K562 (cell line): ENCODE measurements around the gene HMGCL. TPM values are rescaled to one million over a fixed set of nuclear protein-coding genes. Genes with fewer than 3 reads are reported as not detected.

ENCODE experiments used
- CREB1 ChIP-seq, 2 experiments: sonication (generic) in 1 of 2; formaldehyde crosslinking in 1 of 2; IDR thresholded peaks; 2 replicates each; pipeline versions ENCODE4 v1.6.1 to v1.8.0; 2012 to 2022; ENCODE audit warnings: inconsistent platforms in 1 of 2, mild to moderate bottlenecking in 1 of 2, missing genetic modification reagents in 1 of 2, moderate library complexity in 1 of 2
- EHMT2 ChIP-seq: fragments of 450-650 bp; IDR thresholded peaks from 2 replicates; pipeline ENCODE4 v1.6.1; 2018; ENCODE audit warnings: antibody characterized with exemption
- FOXJ2 ChIP-seq: fragments of 200-800 bp; sonication (Bioruptor generic); IDR thresholded peaks from 2 replicates; pipeline ENCODE4 v1.6.1; 2016; ENCODE audit warnings: missing genetic modification characterization, missing compliant biosample characterization
- HNRNPL ChIP-seq: fragments of 200-400 bp; formaldehyde crosslinking; IDR thresholded peaks from 2 replicates; pipeline ENCODE4 v1.6.1; 2017; ENCODE audit warnings: low read depth, mild to moderate bottlenecking, low read length
- NCOA1 ChIP-seq: fragments of 450-650 bp; IDR thresholded peaks from 2 replicates; pipeline ENCODE4 v1.6.1; 2016; ENCODE audit warnings: low read depth
- NCOA2 ChIP-seq, 2 experiments: fragments of 450-650 bp; IDR thresholded peaks; 2 replicates each; pipeline ENCODE4 v1.6.1; 2018; ENCODE audit warnings: mild to moderate bottlenecking in 2 of 2, moderate library complexity in 1 of 2; ENCODE audit not compliant: partially characterized antibody in 2 of 2
- NELFE ChIP-seq: IDR thresholded peaks from 2 replicates; pipeline ENCODE4 v1.6.1; 2011; ENCODE audit warnings: mild to moderate bottlenecking; ENCODE audit not compliant: insufficient read depth, insufficient read length
- NFRKB ChIP-seq: fragments of 450-650 bp; IDR thresholded peaks from 2 replicates; pipeline ENCODE4 v1.6.1; 2016; ENCODE audit warnings: low read depth
- PHTF2 ChIP-seq: fragments of 250-450 bp; sonication (Bioruptor Pico); IDR thresholded peaks from 2 replicates; pipeline ENCODE4 v1.5.0; 2021; ENCODE audit warnings: mild to moderate bottlenecking
- RCOR1 ChIP-seq, 2 experiments: IDR thresholded peaks; 2 replicates each; pipeline ENCODE4 v1.6.1; 2012; ENCODE audit warnings: low read depth in 2 of 2, low read length in 2 of 2, borderline replicate concordance in 1 of 2, improper control_type of control experiment in 1 of 2
- SIX5 ChIP-seq, 2 experiments: IDR thresholded peaks; 2 replicates each; pipeline ENCODE4 v1.6.1; 2011; ENCODE audit warnings: low read length in 2 of 2, borderline replicate concordance in 1 of 2, low read depth in 1 of 2, mild to moderate bottlenecking in 1 of 2, moderate library complexity in 1 of 2; ENCODE audit not compliant: insufficient read depth in 1 of 2
- SP1 ChIP-seq: sonication (generic); formaldehyde crosslinking; IDR thresholded peaks from 2 replicates; pipeline ENCODE4 v1.8.1; 2022; ENCODE audit warnings: mild to moderate bottlenecking, missing genetic modification reagents
- ZNF3 ChIP-seq: fragments of 250-450 bp; sonication (Bioruptor Pico); IDR thresholded peaks from 2 replicates; pipeline ENCODE4 v1.5.0; 2021; ENCODE audit warnings: mild to moderate bottlenecking, moderate library complexity
- polyA plus RNA-seq, 8 experiments: library from polyadenylated mRNA; depleted of rRNA in 4 of 8; stranded (reverse) in 5 of 8; unstranded in 3 of 8; fragments of >200 nt; fragmentation: Nextera tagmentation in 2 of 8; fragmentation: Illumina TruSeq in 1 of 8; extraction: Ambion mirVana in 2 of 8; extraction: Trizol in 1 of 8; gene quantifications; 2 replicates each; pipeline versions ENCODE4 v1.2.1 to v1.2.3, GENCODE V29; 2011 to 2014; ENCODE audit warnings: inconsistent platforms in 1 of 8, missing spikeins in 1 of 8
- total RNA-seq, 7 experiments: library from RNA; depleted of rRNA in 6 of 7; stranded (reverse); fragments of >200 nt in 6 of 7; fragmentation: Illumina TruSeq in 2 of 7; extraction: Trizol in 2 of 7; gene quantifications; 2 replicates each; pipeline versions ENCODE4 v1.2.1 to v1.2.3, GENCODE V29; 2011 to 2021; ENCODE audit warnings: low replicate concordance in 1 of 7
- TF ChIP-seq, protein P1 (sequence below): sonication (generic); formaldehyde crosslinking; IDR thresholded peaks from 2 replicates; pipeline ENCODE4 v1.8.1; 2023; ENCODE audit warnings: mild to moderate bottlenecking, missing genetic modification reagents
- TF ChIP-seq, protein P2 (sequence below): fragments of 450-650 bp; formaldehyde crosslinking; IDR thresholded peaks from 2 replicates; pipeline ENCODE4 v1.4.0; 2022; ENCODE audit warnings: mild to moderate bottlenecking, moderate library complexity
- TF ChIP-seq, protein P3 (sequence below): fragments of 250-450 bp; sonication (Bioruptor Pico); IDR thresholded peaks from 2 replicates; pipeline ENCODE4 v1.4.0; 2020; ENCODE audit warnings: mild to moderate bottlenecking
- TF ChIP-seq, protein P4 (sequence below): sonication (generic); formaldehyde crosslinking; IDR thresholded peaks from 2 replicates; pipeline ENCODE4 v1.8.0; 2022; ENCODE audit warnings: missing genetic modification reagents, mild to moderate bottlenecking, borderline replicate concordance
- TF ChIP-seq, protein P5 (sequence below), 2 experiments: fragments of 450-650 bp; conservative IDR thresholded peaks; 2 replicates each; pipeline ENCODE4 v1.6.1; 2017; ENCODE audit warnings: mild to moderate bottlenecking in 2 of 2, moderate library complexity in 2 of 2

The HMGCL gene
- total and polyA plus RNA-seq, 9 of the 15 experiments (the other 6 are each of a cell fraction or from before 2014, with no cell fraction given), result 18.0 to 82.2 (median 24.2) TPM

DNA sequence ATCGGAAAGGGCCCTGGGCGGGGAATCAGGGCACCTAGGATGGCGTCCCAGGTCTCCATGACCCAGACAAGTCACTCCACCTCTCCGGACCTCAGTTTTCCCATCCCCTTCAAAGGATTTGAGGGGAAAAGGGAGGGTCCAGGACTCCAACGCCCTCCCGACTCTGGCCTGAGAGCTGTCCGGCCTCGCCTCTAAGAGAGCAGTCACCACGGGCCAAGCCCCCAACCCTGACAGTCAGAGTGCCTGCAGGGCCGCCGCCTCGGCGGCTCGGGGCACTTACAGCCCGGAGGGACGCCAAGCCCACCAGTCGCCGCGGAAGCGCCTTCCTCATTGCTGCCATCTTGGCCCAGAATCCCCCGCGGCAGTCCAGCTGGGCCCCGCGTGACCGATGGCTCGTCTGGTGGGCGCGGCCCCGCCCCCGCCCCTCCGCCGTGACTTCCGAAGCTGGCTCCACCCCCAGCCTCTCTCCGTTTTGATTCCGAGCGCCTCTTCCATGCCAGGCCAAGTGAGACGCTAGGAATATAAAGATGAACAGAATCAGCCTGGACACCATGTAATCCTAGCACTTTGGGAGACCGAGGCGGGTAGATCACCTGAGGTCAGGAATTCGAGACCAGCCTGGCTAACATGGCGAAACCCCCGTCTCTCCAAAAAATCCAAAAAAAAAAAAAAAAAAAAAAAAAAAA is at the start of gene HMGCL (continued):
- no peak for TF ChIP-seq HNRNPL
- TF ChIP-seq EHMT2, result no peak
- no peak for TF ChIP-seq ZNF3 (CRISPR knock-in tag)
- TF ChIP-seq, protein P1, sequence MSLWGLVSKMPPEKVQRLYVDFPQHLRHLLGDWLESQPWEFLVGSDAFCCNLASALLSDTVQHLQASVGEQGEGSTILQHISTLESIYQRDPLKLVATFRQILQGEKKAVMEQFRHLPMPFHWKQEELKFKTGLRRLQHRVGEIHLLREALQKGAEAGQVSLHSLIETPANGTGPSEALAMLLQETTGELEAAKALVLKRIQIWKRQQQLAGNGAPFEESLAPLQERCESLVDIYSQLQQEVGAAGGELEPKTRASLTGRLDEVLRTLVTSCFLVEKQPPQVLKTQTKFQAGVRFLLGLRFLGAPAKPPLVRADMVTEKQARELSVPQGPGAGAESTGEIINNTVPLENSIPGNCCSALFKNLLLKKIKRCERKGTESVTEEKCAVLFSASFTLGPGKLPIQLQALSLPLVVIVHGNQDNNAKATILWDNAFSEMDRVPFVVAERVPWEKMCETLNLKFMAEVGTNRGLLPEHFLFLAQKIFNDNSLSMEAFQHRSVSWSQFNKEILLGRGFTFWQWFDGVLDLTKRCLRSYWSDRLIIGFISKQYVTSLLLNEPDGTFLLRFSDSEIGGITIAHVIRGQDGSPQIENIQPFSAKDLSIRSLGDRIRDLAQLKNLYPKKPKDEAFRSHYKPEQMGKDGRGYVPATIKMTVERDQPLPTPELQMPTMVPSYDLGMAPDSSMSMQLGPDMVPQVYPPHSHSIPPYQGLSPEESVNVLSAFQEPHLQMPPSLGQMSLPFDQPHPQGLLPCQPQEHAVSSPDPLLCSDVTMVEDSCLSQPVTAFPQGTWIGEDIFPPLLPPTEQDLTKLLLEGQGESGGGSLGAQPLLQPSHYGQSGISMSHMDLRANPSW (CRISPR knock-in tag), result no peak
- TF ChIP-seq NCOA1, result no peak
- TF ChIP-seq RCOR1 (IDR thresholded peaks at IDR 0.05; ENCODE audit: borderline replicate concordance in 1 of 2, low read depth in 2 of 2, low read length in 2 of 2), result no peak; a peak in 1 of 4 replicates
- TF ChIP-seq, protein P2, sequence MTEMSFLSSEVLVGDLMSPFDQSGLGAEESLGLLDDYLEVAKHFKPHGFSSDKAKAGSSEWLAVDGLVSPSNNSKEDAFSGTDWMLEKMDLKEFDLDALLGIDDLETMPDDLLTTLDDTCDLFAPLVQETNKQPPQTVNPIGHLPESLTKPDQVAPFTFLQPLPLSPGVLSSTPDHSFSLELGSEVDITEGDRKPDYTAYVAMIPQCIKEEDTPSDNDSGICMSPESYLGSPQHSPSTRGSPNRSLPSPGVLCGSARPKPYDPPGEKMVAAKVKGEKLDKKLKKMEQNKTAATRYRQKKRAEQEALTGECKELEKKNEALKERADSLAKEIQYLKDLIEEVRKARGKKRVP (CRISPR knock-in tag), result peak; percentile 42
- TF ChIP-seq, protein P3, sequence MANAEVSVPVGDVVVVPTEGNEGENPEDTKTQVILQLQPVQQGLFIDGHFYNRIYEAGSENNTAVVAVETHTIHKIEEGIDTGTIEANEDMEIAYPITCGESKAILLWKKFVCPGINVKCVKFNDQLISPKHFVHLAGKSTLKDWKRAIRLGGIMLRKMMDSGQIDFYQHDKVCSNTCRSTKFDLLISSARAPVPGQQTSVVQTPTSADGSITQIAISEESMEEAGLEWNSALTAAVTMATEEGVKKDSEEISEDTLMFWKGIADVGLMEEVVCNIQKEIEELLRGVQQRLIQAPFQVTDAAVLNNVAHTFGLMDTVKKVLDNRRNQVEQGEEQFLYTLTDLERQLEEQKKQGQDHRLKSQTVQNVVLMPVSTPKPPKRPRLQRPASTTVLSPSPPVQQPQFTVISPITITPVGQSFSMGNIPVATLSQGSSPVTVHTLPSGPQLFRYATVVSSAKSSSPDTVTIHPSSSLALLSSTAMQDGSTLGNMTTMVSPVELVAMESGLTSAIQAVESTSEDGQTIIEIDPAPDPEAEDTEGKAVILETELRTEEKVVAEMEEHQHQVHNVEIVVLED, result peak; percentile 43; the same call in 1 of the 2 replicates
- no peak for TF ChIP-seq NELFE
- no peak for TF ChIP-seq NCOA2 (IDR thresholded peaks at IDR 0.05; ENCODE audit: partially characterized antibody in 2 of 2)
- TF ChIP-seq SIX5 (IDR thresholded peaks at IDR 0.05; ENCODE audit: borderline replicate concordance in 1 of 2, insufficient read depth in 1 of 2, low read depth in 1 of 2, low read length in 2 of 2), result no peak; a peak in 1 of 4 replicates
- TF ChIP-seq CREB1 (IDR thresholded peaks at IDR 0.05), result peak; percentile 67; the same call in 1 of the 2 replicates
- peak; percentile 55; the same call in 1 of the 2 replicates for TF ChIP-seq CREB1 (CRISPR knock-in tag; IDR thresholded peaks at IDR 0.05)
- no peak for TF ChIP-seq FOXJ2
- TF ChIP-seq, protein P4, sequence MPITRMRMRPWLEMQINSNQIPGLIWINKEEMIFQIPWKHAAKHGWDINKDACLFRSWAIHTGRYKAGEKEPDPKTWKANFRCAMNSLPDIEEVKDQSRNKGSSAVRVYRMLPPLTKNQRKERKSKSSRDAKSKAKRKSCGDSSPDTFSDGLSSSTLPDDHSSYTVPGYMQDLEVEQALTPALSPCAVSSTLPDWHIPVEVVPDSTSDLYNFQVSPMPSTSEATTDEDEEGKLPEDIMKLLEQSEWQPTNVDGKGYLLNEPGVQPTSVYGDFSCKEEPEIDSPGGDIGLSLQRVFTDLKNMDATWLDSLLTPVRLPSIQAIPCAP (CRISPR knock-in tag), result no peak
- TF ChIP-seq, protein P5, sequence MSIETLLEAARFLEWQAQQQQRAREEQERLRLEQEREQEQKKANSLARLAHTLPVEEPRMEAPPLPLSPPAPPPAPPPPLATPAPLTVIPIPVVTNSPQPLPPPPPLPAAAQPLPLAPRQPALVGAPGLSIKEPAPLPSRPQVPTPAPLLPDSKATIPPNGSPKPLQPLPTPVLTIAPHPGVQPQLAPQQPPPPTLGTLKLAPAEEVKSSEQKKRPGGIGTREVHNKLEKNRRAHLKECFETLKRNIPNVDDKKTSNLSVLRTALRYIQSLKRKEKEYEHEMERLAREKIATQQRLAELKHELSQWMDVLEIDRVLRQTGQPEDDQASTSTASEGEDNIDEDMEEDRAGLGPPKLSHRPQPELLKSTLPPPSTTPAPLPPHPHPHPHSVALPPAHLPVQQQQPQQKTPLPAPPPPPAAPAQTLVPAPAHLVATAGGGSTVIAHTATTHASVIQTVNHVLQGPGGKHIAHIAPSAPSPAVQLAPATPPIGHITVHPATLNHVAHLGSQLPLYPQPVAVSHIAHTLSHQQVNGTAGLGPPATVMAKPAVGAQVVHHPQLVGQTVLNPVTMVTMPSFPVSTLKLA (conservative IDR thresholded peaks at IDR 0.05), result peak; percentile 78 to 93
- no peak for TF ChIP-seq PHTF2 (CRISPR knock-in tag)
- TF ChIP-seq SP1 (CRISPR knock-in tag), result peak; percentile 76
- TF ChIP-seq NFRKB, result peak; percentile 90
